DOHH2 (cell line): ENCODE results near the gene GFPT2.

Experiments
- CTCF ChIP-seq: fragments of 200-600 bp; sonication (generic); IDR thresholded peaks from one replicate; pipeline ENCODE4 v1.5.1; 2014; ENCODE audit warnings: antibody characterized with exemption, mild to moderate bottlenecking, low read depth, low read length; ENCODE audit not compliant: poor library complexity, severe bottlenecking
- EZH2phosphoT487 ChIP-seq: fragments of 200-600 bp; sonication (generic); IDR thresholded peaks from 2 replicates; pipeline ENCODE4 v1.6.1; 2017; ENCODE audit warnings: borderline replicate concordance, mild to moderate bottlenecking, antibody characterized with exemption, low read length, moderate library complexity, mixed read lengths

GRCh38 chr5:180367991-180368390 lies 14.9 kb upstream of the GFPT2 start:
- TF ChIP-seq CTCF, result no peak
- TF ChIP-seq EZH2phosphoT487, result no peak
